LNCaP clone FGC (cell line): ENCODE measurements around the gene CLRN1.

Source experiments
- DNase-seq: peaks from one replicate; pipeline ENCODE4 v3.0.0-alpha.2; 2011; ENCODE audit warnings: low read depth
- H3K4me3 ChIP-seq: 2 replicates; pipeline ENCODE4 v1.5.1; 2011; ENCODE audit warnings: mild to moderate bottlenecking, low read depth, low read length, control low read depth
- CTCF ChIP-seq: IDR thresholded peaks from 2 replicates; pipeline ENCODE4 v1.5.1; 2012; ENCODE audit warnings: mild to moderate bottlenecking; ENCODE audit not compliant: control insufficient read depth, insufficient read depth; ENCODE audit errors: extremely low read depth

The CLRN1 gene

DNA sequence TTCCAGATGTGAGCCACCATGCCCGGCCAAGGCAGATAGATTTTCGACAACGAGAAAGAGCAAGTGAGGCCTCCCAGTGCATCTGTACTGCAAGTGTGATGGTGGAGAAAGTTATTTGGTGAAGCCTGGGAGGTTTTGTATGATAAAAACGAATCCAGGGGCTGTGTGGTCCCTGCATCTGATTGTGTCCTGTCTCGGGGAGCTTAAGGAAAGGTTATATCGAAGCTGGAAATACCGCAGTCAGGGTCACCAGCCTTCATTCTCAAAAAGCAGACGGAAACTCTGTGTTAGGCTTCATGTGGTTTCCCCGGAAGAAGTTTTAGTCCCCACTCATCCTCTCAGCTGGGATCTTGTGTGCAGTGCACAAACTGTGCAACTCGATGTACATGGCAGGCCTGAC is 70.7 kb downstream of the CLRN1 start:
- no peak for TF ChIP-seq CTCF
- no peak overlapping the region for H3K4me3 ChIP-seq
- DNase-seq: no peak

- TF ChIP-seq CTCF: no peak
- no peak overlapping the region for H3K4me3 ChIP-seq
- no peak for DNase-seq
Observed at GRCh38 chr3:150899141-150899540, 73.4 kb downstream of the CLRN1 start.

DNA sequence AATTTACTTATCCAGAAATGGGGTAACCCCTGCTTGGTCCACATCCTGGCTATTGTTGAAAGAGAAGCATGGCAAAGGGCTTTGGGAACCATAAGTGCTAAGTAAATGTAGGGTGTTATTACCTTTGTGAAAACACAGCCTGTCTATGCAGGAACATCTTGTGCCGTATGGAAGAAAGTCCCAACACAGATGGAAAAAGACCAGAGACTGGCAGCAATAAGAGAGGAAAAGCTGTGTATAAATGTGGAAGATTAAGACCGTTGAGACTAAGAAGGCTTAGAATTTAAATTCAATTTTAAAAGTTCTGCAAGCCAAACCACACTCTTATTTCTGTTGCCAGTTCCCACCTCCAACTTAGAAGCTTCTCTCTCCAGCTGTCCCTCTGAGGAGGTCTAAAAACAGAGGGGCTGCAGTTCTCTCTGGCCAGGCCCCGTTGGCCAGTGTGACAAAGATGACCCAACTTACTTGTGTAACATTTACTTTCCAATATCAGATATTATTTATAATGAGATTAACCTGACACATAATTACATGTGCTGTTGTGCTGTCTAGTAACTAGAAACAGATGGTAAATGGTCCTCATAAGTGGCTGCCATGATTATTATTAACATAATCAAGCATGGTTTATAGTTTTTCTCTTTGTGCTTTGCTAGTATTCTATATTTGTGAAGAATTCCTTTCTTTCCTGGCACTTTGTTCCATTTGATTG is 74.3 kb downstream of the CLRN1 start:
- DNase-seq: no peak
- TF ChIP-seq CTCF: no peak
- no peak overlapping the region for H3K4me3 ChIP-seq

- H3K4me3 ChIP-seq: no peak overlapping the region
- no peak for DNase-seq
- no peak for TF ChIP-seq CTCF
Observed at GRCh38 chr3:150897592-150897991, 74.9 kb downstream of the CLRN1 start.

- TF ChIP-seq CTCF: no peak
- H3K4me3 ChIP-seq: no peak overlapping the region
- DNase-seq: no peak
Observed at GRCh38 chr3:150890831-150891230, 81.7 kb downstream of the CLRN1 start.

DNA sequence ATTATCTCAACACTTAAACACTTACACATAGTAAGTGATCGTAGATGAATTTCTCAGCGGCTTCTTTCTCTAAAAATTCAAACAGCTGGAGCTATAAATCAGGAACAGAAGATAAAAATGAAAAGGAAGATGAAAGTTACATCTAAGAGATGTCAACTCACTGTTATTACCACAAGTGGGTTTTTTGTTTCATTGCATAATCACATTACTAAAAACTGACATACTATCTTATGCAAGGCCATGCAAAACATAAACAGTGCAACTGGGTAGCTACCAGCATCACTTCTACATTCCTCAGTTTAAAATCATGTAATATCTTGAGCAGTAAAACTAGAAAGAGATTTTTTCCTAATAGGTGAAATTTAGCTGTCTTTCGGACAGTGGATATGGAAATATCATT is 82.2 kb downstream of the CLRN1 start:
- DNase-seq: no peak
- TF ChIP-seq CTCF: no peak

DNA sequence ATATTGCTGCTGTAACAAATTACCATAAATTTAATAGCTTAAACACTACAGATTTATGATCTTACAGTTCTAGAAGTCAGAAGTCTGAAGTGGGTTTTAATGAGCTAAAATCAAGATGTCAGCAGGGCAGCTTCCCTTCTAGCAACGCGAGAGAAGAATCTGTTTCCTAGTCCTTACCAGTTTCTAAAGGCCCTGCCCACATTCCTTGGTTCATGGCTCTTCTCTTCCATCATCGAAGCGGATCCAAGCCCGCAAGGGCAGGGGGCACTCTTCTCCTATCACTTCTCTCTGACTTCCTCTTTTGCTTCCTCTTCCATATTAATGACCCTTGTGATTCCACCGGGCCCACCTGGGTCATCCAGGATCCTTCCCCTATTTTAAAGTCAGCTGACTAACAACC is 83.4 kb downstream of the CLRN1 start:
- DNase-seq: no peak
- TF ChIP-seq CTCF: no peak
- H3K4me3 ChIP-seq: no peak overlapping the region

More for the DNA sequence above, 82.2 kb downstream of the CLRN1 start:
- H3K4me3 ChIP-seq: no peak overlapping the region
